ENCODE measurements around the gene MC4R.

Gene MC4R

GRCh38 chr18:60404486-60405085, 32.0 kb upstream of the MC4R start:
- no peak for DNase-seq (ENCODE audit: low spot score)
- no peak for TF ChIP-seq CTCF (IDR thresholded peaks at IDR 0.05; ENCODE audit: borderline replicate concordance, control extremely low read depth, extremely low read depth, insufficient read depth, missing control alignments)

GRCh38 chr18:60401346-60401745, 28.8 kb upstream of the MC4R start:
- TF ChIP-seq CTCF (IDR thresholded peaks at IDR 0.05; ENCODE audit: borderline replicate concordance, control extremely low read depth, extremely low read depth, insufficient read depth, missing control alignments): no peak
- in situ Hi-C loops (cut with MboI; ENCODE audit: low sequenced_read_pairs, unreplicated experiment): loop anchor here (25.0 kb wide), 1 partner anchor 414 kb away; no protein-coding TSS in a partner anchor
- DNase-seq (ENCODE audit: low spot score): no peak

More at GRCh38 chr18:60404486-60405085, 32.0 kb upstream of the MC4R start:
- in situ Hi-C loops (cut with MboI; ENCODE audit: low sequenced_read_pairs, unreplicated experiment): loop anchor here (25.0 kb wide), 1 partner anchor 417 kb away; no protein-coding TSS in a partner anchor

- TF ChIP-seq CTCF (IDR thresholded peaks at IDR 0.05; ENCODE audit: borderline replicate concordance, control extremely low read depth, extremely low read depth, insufficient read depth, missing control alignments): no peak
- in situ Hi-C loops (cut with MboI; ENCODE audit: low sequenced_read_pairs, unreplicated experiment): no loop called here
- DNase-seq (ENCODE audit: low spot score): no peak
These were observed 19.1 kb upstream of the MC4R start for GRCh38 chr18:60391571-60392226.

- TF ChIP-seq CTCF (IDR thresholded peaks at IDR 0.05; ENCODE audit: borderline replicate concordance, control extremely low read depth, extremely low read depth, insufficient read depth, missing control alignments): no peak
- in situ Hi-C loops (cut with MboI; ENCODE audit: low sequenced_read_pairs, unreplicated experiment): no loop called here
- DNase-seq (ENCODE audit: low spot score): no peak
These were observed 16.7 kb upstream of the MC4R start for GRCh38 chr18:60389314-60389713.

GRCh38 chr18:60385693-60386092, 13.1 kb upstream of the MC4R start:
- DNase-seq (ENCODE audit: low spot score): no peak
- in situ Hi-C loops (cut with MboI; ENCODE audit: low sequenced_read_pairs, unreplicated experiment): no loop called here
- no peak for TF ChIP-seq CTCF (IDR thresholded peaks at IDR 0.05; ENCODE audit: borderline replicate concordance, control extremely low read depth, extremely low read depth, insufficient read depth, missing control alignments)

GRCh38 chr18:60383893-60384292, 11.3 kb upstream of the MC4R start:
- DNase-seq (ENCODE audit: low spot score): no peak
- in situ Hi-C loops (cut with MboI; ENCODE audit: low sequenced_read_pairs, unreplicated experiment): no loop called here
- no peak for TF ChIP-seq CTCF (IDR thresholded peaks at IDR 0.05; ENCODE audit: borderline replicate concordance, control extremely low read depth, extremely low read depth, insufficient read depth, missing control alignments)

Measured in GM13976 (cell line).